ENCODE measurements around the gene EEF2. TPM values are rescaled to one million over a fixed set of nuclear protein-coding genes. Genes with fewer than 3 reads are reported as not detected.

EEF2 gene
- total RNA-seq, 1 donor from 2014 or later: 1,702 TPM

DNA sequence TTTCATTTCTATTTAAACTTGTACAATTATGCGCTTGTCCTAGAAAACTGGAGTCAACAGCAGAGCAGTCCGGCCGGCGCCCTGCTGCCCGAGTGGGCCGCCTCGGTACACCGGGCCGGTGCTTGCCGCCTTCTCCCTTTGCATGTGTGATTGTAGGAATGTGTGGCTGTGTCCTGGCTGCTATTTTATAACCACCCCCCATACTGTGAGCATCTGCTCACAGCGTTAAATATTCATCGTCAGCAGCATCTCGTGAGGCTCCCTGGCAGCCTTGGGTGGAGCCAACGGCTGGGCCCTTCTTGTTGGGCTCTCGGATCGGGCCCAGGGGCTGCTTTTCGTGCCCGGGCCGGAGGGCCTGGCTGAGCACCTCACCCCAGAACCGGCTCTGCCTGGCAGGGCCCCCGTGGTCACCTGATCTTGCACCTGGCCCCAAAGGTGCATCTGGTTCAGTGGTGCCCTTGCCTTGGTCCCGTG, 32.9 kb upstream of the EEF2 start:
- Histone ChIP-seq H3K4me3 (no peak overlapping the region), H3K27ac (no peak overlapping the region), H3K4me1 (peaks cover 29% of the 10 kb centered on the region), H3K27me3 (no peaks in the 10 kb centered on the region), H3K36me3 (peaks cover 0 to 15% of the 10 kb centered on the region in 2 donors), H3K9me3 (no peaks in the 10 kb centered on the region)
- intact Hi-C loops (cut with DNase I): no loop called here
- DNase-seq (ENCODE audit: extremely low spot score in 2 of 2): no peak
- no peak for TF ChIP-seq POLR2A (IDR thresholded peaks at IDR 0.05)
- TF ChIP-seq, protein P1, sequence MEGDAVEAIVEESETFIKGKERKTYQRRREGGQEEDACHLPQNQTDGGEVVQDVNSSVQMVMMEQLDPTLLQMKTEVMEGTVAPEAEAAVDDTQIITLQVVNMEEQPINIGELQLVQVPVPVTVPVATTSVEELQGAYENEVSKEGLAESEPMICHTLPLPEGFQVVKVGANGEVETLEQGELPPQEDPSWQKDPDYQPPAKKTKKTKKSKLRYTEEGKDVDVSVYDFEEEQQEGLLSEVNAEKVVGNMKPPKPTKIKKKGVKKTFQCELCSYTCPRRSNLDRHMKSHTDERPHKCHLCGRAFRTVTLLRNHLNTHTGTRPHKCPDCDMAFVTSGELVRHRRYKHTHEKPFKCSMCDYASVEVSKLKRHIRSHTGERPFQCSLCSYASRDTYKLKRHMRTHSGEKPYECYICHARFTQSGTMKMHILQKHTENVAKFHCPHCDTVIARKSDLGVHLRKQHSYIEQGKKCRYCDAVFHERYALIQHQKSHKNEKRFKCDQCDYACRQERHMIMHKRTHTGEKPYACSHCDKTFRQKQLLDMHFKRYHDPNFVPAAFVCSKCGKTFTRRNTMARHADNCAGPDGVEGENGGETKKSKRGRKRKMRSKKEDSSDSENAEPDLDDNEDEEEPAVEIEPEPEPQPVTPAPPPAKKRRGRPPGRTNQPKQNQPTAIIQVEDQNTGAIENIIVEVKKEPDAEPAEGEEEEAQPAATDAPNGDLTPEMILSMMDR (IDR thresholded peaks at IDR 0.05): no peak
- no peak for TF ChIP-seq POLR2AphosphoS5 (IDR thresholded peaks at IDR 0.05; ENCODE audit: insufficient read depth in 1 of 2, low read depth in 1 of 2)

DNA sequence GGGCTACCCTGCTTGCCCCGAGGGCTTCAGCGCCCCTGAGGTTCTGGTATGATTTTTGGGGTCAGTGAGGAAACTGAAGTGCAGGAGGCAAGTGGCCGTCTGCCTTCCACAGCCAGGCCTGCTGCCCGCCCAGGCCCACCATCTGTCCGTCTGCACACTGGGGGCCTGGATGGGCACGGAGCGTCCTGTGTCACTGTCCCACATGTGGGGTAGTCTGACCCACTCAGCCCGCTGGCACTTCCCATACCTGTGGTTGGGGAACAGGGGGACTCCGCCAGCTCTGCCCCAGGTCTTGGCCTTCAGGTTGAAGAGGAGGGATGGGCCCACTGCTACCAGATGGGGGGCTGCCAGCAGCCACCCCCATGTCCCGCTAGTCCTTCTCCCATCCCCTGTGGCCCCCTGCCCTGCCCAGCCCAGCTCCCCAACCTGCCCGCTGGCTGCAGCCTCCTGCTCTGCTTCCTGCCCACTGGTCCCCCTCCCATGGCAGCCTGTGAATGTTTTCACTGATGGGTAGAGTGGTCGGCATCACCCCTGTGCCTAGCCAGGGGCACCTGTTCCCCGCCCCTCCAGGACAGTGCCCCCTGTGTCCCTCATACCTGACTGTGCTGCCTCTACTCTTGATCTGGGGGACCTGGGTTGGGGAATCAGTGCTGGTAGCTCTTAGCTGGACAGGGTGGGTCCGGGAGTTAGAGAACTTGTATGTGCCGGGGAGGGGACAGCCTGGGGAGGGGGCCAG, 31.8 kb upstream of the EEF2 start:
- TF ChIP-seq, protein P1 (IDR thresholded peaks at IDR 0.05): no peak
- no peak for TF ChIP-seq POLR2A (IDR thresholded peaks at IDR 0.05)

DNA sequence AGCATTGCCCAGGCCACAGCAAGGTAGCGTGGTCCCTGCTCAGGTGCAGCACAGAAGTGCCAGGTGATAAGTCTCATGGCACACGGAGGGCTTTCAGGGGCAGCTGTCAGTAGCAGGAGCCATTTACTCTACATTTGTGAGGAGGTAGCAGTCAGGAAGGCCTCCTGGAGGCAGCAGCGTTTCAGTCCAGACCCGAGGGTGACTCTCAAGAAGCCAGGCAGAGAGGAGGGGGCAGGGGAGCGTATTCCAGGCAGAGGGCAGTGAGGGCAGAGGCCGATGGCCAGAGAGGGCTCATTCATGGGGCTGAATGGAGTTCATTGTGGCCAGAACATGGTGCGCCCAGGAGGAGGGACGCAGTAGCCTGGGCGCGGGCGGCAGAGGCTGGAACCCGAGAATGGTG, 31.2 kb upstream of the EEF2 start:
- Histone ChIP-seq H3K36me3 (peaks cover 0 to 19% of the 10 kb centered on the region in 2 donors), H3K27ac (peak overlapping the region; percentile 56), H3K4me1 (peaks cover 29% of the 10 kb centered on the region), H3K9me3 (no peaks in the 10 kb centered on the region), H3K27me3 (no peaks in the 10 kb centered on the region), H3K4me3 (no peak overlapping the region)
- DNase-seq (ENCODE audit: extremely low spot score in 2 of 2): no peak
- intact Hi-C loops (cut with DNase I): no loop called here
- TF ChIP-seq POLR2A (IDR thresholded peaks at IDR 0.05): no peak
- no peak for TF ChIP-seq POLR2AphosphoS5 (IDR thresholded peaks at IDR 0.05; ENCODE audit: insufficient read depth in 1 of 2, low read depth in 1 of 2)
- TF ChIP-seq, protein P1 (IDR thresholded peaks at IDR 0.05): no peak

More for the DNA sequence above, 31.8 kb upstream of the EEF2 start:
- Histone ChIP-seq H3K4me3 (no peak overlapping the region), H3K4me1 (peaks cover 29% of the 10 kb centered on the region), H3K36me3 (peaks cover 0 to 19% of the 10 kb centered on the region in 2 donors), H3K9me3 (no peaks in the 10 kb centered on the region), H3K27ac (no peak overlapping the region), H3K27me3 (no peaks in the 10 kb centered on the region)
- intact Hi-C loops (cut with DNase I): no loop called here
- peak in 1 of 2 donors; percentile 79 for DNase-seq (ENCODE audit: extremely low spot score in 2 of 2)

DNA sequence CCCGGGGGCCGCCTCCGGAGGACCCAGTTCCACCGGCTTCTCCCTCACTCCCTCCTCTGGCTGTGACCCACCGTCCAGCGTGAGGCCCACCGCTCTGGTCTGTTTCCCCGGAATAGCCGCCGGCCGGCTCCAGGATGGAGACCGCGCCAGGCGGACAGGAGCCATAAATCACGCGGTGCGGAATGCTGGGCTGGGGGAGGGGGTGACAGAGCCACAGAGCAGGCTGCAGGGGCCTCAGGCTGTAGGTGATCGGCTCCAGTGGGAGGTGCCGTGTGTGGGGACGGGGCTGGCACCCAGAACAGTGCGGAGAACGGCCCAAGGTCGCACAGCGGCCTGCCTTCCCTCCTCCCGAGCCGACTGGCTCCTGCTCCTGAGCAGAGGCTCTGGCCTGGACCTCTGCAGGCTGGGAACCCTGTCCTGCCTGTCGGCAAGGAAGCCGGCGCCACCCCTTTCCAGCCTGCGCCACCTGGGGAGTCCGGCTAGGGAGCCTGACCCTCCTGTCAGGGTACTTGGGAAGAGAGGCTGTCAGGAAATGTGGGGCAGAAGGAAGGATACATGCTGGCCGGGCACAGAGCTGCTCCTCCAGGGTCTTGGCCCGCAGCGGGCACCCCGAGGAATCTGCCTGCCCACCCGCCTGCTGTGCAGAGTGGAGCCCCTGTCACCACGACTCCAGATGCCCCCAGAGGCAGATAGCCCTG, 30.6 kb upstream of the EEF2 start:
- intact Hi-C loops (cut with DNase I): no loop called here
- H3K4me1 ChIP-seq: peaks cover 35% of the 10 kb centered on the region

More for the DNA sequence above, 30.6 kb upstream of the EEF2 start:
- Histone ChIP-seq H3K27ac (peak overlapping the region; percentile 56), H3K9me3 (no peaks in the 10 kb centered on the region), H3K4me3 (peak overlapping the region in 1 of 2 donors; percentile 31), H3K27me3 (no peaks in the 10 kb centered on the region), H3K36me3 (peaks cover 0 to 19% of the 10 kb centered on the region in 2 donors)
- TF ChIP-seq POLR2AphosphoS5 (IDR thresholded peaks at IDR 0.05; ENCODE audit: insufficient read depth in 1 of 2, low read depth in 1 of 2) (no peak), POLR2A (IDR thresholded peaks at IDR 0.05) (no peak)
- TF ChIP-seq, protein P1 (IDR thresholded peaks at IDR 0.05): no peak
- DNase-seq (ENCODE audit: extremely low spot score in 2 of 2): no peak

Measured in vagina (tissue), 2 donors.